Stimulated activated CD4-positive, alpha-beta T cell treated with anti-CD3 and anti-CD28 coated beads, Interleukin-12 subunit alpha, Interleukin-12 subunit beta, amount 100 ng/mL, for 4 hours (primary cell): Measurements from ENCODE around the gene DHTKD1.
"Not testable (repeated sequence)": the region's sequence is repeated elsewhere in the genome, so short reads cannot be mapped to it uniquely, and the experiment has no call there.

ENCODE experiments used
- DNase-seq: peaks from one replicate; pipeline ENCODE4 v3.0.0-alpha.2; 2020

DHTKD1 gene

GRCh38 chr10:12063483-12063818 is 5.3 kb upstream of the DHTKD1 start:
- DNase-seq, result no peak

GRCh38 chr10:12067336-12067735 is 1.4 kb upstream of the DHTKD1 start:
- DNase-seq, result no peak

- not testable (repeated sequence) for DNase-seq
Observed at GRCh38 chr10:12071441-12071840, 2.7 kb downstream of the DHTKD1 start.

- no peak for DNase-seq
Observed at GRCh38 chr10:12073526-12073925, 4.8 kb downstream of the DHTKD1 start.

GRCh38 chr10:12077580-12078180 is 8.9 kb downstream of the DHTKD1 start:
- DNase-seq, result no peak

GRCh38 chr10:12081470-12081869 is 12.7 kb downstream of the DHTKD1 start:
- DNase-seq, result no peak

- DNase-seq, result no peak
Observed at GRCh38 chr10:12081879-12082557, 13.3 kb downstream of the DHTKD1 start.

- DNase-seq, result no peak
Observed at GRCh38 chr10:12088919-12089318, 20.2 kb downstream of the DHTKD1 start.

- DNase-seq, result no peak
Observed at GRCh38 chr10:12091421-12091820, 22.7 kb downstream of the DHTKD1 start.

GRCh38 chr10:12097361-12097760 is 28.6 kb downstream of the DHTKD1 start:
- DNase-seq, result not testable (repeated sequence)

GRCh38 chr10:12097791-12098190 is 29.0 kb downstream of the DHTKD1 start:
- no peak for DNase-seq

- DNase-seq, result no peak
Observed at GRCh38 chr10:12098966-12099365, 30.2 kb downstream of the DHTKD1 start.

- no peak for DNase-seq
Observed at GRCh38 chr10:12103802-12104201, 35.0 kb downstream of the DHTKD1 start.

GRCh38 chr10:12107781-12108180 is 39.0 kb downstream of the DHTKD1 start:
- no peak for DNase-seq

GRCh38 chr10:12109286-12109685 is 40.5 kb downstream of the DHTKD1 start:
- no peak for DNase-seq

GRCh38 chr10:12111528-12111927 is 42.8 kb downstream of the DHTKD1 start:
- no peak for DNase-seq

- DNase-seq, result no peak
Observed at GRCh38 chr10:12113627-12114026, 44.9 kb downstream of the DHTKD1 start.

- no peak for DNase-seq
Observed at GRCh38 chr10:12121673-12122072, 52.9 kb downstream of the DHTKD1 start.

- peak; percentile 99 for DNase-seq
Observed at GRCh38 chr10:12129222-12130111, 60.7 kb downstream of the DHTKD1 start, which contains the start of gene SEC61A2. Gene SEC61A2, plus strand, starts transcription at chr10:12129677. Its CDS starts 111 bp downstream, at chr10:12129788.

- DNase-seq, result peak; percentile 16
Observed at GRCh38 chr10:12130237-12130872, 61.6 kb downstream of the DHTKD1 start.

GRCh38 chr10:12135631-12136030 is 66.9 kb downstream of the DHTKD1 start:
- DNase-seq, result no peak

- no peak for DNase-seq
Observed at GRCh38 chr10:12140038-12140437, 71.3 kb downstream of the DHTKD1 start.

GRCh38 chr10:12144538-12144937 is 75.8 kb downstream of the DHTKD1 start:
- no peak for DNase-seq
